ENCODE results near the gene GRK5. TPM values are rescaled to one million over a fixed set of nuclear protein-coding genes. Genes with fewer than 3 reads are reported as not detected.

Gene GRK5
- total RNA-seq, 1 experiment from 2014 or later = 0.82 TPM

- Mint-ChIP-seq H3K27me3 (ENCODE audit: insufficient read depth, unreplicated experiment) (no peaks in the 10 kb centered on the region), H3K36me3 (ENCODE audit: insufficient read depth, unreplicated experiment) (no peaks in the 10 kb centered on the region), H3K4me1 (ENCODE audit: insufficient read depth, unreplicated experiment) (peaks cover 7% of the 10 kb centered on the region), H3K27ac (ENCODE audit: low read depth, unreplicated experiment) (no peak overlapping the region), H3K9me3 (ENCODE audit: unreplicated experiment) (no peaks in the 10 kb centered on the region), H3K4me3 (ENCODE audit: unreplicated experiment) (no peak overlapping the region)
- intact Hi-C loops (cut with micrococcal nuclease) = no loop called here
- POLR2A ChIA-PET = interaction anchor here (0.7 to 1.1 kb wide), 2 partner anchors 18 to 162 kb away, joined by 3 read pairs; no protein-coding TSS in a partner anchor
- CTCF ChIA-PET = interaction anchor here (1.0 to 2.0 kb wide), 4 partner anchors 10 to 104 kb away, joined by 3 to 6 read pairs (median 4); no protein-coding TSS in a partner anchor
- no TSS peak for BruUV-seq (replicated peaks)
- no peak for DNase-seq (ENCODE audit: unreplicated experiment)
- TF ChIP-seq CTCF (IDR thresholded peaks at IDR 0.05; ENCODE audit: unreplicated experiment) = no peak
These were observed 282.6 kb downstream of the GRK5 start for GRCh38 chr10:119489991-119490326.

- no peaks in the 10 kb centered on the region for H3K27me3 Mint-ChIP-seq (ENCODE audit: insufficient read depth, unreplicated experiment)
- H3K9me3 Mint-ChIP-seq (ENCODE audit: unreplicated experiment) = no peaks in the 10 kb centered on the region
- DNase-seq (ENCODE audit: unreplicated experiment) = no peak
- peaks cover 7% of the 10 kb centered on the region for H3K4me1 Mint-ChIP-seq (ENCODE audit: insufficient read depth, unreplicated experiment)
- ChIA-PET CTCF (no interaction called here), POLR2A (interaction anchor here (0.6 kb wide), 1 partner anchor 97 kb away, joined by 3 read pairs; no protein-coding TSS in a partner anchor)
- TF ChIP-seq CTCF (IDR thresholded peaks at IDR 0.05; ENCODE audit: unreplicated experiment) = no peak
- intact Hi-C loops (cut with micrococcal nuclease) = no loop called here
- peaks cover 3% of the 10 kb centered on the region for H3K36me3 Mint-ChIP-seq (ENCODE audit: insufficient read depth, unreplicated experiment)
- BruUV-seq (replicated peaks) = no TSS peak
- no peak overlapping the region for H3K27ac Mint-ChIP-seq (ENCODE audit: low read depth, unreplicated experiment)
- H3K4me3 Mint-ChIP-seq (ENCODE audit: unreplicated experiment) = no peak overlapping the region
These were observed 284.8 kb downstream of the GRK5 start for GRCh38 chr10:119491966-119492757.

- H3K27ac Mint-ChIP-seq (ENCODE audit: low read depth, unreplicated experiment) = no peak overlapping the region
- H3K9me3 Mint-ChIP-seq (ENCODE audit: unreplicated experiment) = no peaks in the 10 kb centered on the region
- no peaks in the 10 kb centered on the region for H3K27me3 Mint-ChIP-seq (ENCODE audit: insufficient read depth, unreplicated experiment)
- peaks cover 7% of the 10 kb centered on the region for H3K4me1 Mint-ChIP-seq (ENCODE audit: insufficient read depth, unreplicated experiment)
- H3K4me3 Mint-ChIP-seq (ENCODE audit: unreplicated experiment) = no peak overlapping the region
- H3K36me3 Mint-ChIP-seq (ENCODE audit: insufficient read depth, unreplicated experiment) = peaks cover 8% of the 10 kb centered on the region
- no peak for TF ChIP-seq CTCF (IDR thresholded peaks at IDR 0.05; ENCODE audit: unreplicated experiment)
- DNase-seq (ENCODE audit: unreplicated experiment) = no peak
- ChIA-PET CTCF (interaction anchor here (0.5 kb wide), 1 partner anchor 380 kb away, joined by 4 read pairs; the partner anchor contains the start of gene MCMBP), POLR2A (no interaction called here)
- no TSS peak for BruUV-seq (replicated peaks)
- intact Hi-C loops (cut with micrococcal nuclease) = no loop called here
These were observed 285.8 kb downstream of the GRK5 start for GRCh38 chr10:119493155-119493554.

- intact Hi-C loops (cut with micrococcal nuclease) = no loop called here
- Mint-ChIP-seq H3K4me1 (ENCODE audit: insufficient read depth, unreplicated experiment) (peaks cover 7% of the 10 kb centered on the region), H3K4me3 (ENCODE audit: unreplicated experiment) (no peak overlapping the region), H3K27ac (ENCODE audit: low read depth, unreplicated experiment) (no peak overlapping the region), H3K9me3 (ENCODE audit: unreplicated experiment) (no peaks in the 10 kb centered on the region), H3K36me3 (ENCODE audit: insufficient read depth, unreplicated experiment) (peaks cover 8% of the 10 kb centered on the region), H3K27me3 (ENCODE audit: insufficient read depth, unreplicated experiment) (no peaks in the 10 kb centered on the region)
- DNase-seq (ENCODE audit: unreplicated experiment) = no peak
- TF ChIP-seq CTCF (IDR thresholded peaks at IDR 0.05; ENCODE audit: unreplicated experiment) = no peak
- ChIA-PET POLR2A (interaction anchor here (0.7 kb wide), 1 partner anchor 413 kb away, joined by 3 read pairs; no protein-coding TSS in a partner anchor), CTCF (interaction anchor here (1.2 kb wide), 1 partner anchor 295 kb away, joined by 3 read pairs; no protein-coding TSS in a partner anchor)
- BruUV-seq (replicated peaks) = no TSS peak
These were observed 287.1 kb downstream of the GRK5 start for GRCh38 chr10:119494236-119495020.
